GM10266 (cell line): ENCODE results near the gene RABGAP1L.
"Not testable (repeated sequence)": the region's sequence is repeated elsewhere in the genome, so short reads cannot be mapped to it uniquely, and the experiment has no call there.

Experiments used
- DNase-seq: peaks from one replicate; pipeline ENCODE4 v3.0.0; 2012; ENCODE audit errors: extremely low spot score
- TF ChIP-seq, protein P1 (sequence below): IDR thresholded peaks from 2 replicates; pipeline ENCODE4 v1.5.1; 2012; ENCODE audit warnings: mild to moderate bottlenecking, low read depth; ENCODE audit not compliant: control insufficient read depth, insufficient read depth; ENCODE audit errors: missing control alignments

Gene RABGAP1L

DNA sequence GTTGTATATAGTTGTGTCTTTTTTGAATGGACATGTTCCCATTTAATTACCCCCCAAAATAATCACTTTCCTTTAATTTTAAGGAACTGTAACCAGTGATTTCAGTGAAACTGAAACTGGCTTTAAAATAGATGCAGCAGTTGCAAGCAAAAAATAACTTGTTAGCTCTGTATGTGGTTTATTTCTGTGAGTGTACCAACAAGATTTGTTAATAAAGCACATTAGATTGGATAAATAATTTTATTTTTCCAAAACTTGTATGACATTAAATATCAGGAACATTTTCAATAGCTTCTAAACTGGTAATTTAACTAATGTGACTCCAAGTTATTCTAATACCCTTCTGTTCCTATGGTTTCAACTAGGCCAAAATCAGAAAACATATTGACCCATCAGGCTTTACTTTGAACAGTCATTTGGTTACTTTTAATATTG is 656.2 kb downstream of the RABGAP1L start:
- peak; percentile 15 for DNase-seq
- TF ChIP-seq, protein P1, sequence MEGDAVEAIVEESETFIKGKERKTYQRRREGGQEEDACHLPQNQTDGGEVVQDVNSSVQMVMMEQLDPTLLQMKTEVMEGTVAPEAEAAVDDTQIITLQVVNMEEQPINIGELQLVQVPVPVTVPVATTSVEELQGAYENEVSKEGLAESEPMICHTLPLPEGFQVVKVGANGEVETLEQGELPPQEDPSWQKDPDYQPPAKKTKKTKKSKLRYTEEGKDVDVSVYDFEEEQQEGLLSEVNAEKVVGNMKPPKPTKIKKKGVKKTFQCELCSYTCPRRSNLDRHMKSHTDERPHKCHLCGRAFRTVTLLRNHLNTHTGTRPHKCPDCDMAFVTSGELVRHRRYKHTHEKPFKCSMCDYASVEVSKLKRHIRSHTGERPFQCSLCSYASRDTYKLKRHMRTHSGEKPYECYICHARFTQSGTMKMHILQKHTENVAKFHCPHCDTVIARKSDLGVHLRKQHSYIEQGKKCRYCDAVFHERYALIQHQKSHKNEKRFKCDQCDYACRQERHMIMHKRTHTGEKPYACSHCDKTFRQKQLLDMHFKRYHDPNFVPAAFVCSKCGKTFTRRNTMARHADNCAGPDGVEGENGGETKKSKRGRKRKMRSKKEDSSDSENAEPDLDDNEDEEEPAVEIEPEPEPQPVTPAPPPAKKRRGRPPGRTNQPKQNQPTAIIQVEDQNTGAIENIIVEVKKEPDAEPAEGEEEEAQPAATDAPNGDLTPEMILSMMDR, result no peak

- DNase-seq, result not testable (repeated sequence)
These were observed 657.3 kb downstream of the RABGAP1L start for GRCh38 chr1:174816621-174817020.

- TF ChIP-seq, protein P1, result no peak
- peak; percentile 8 for DNase-seq
These were observed 658.8 kb downstream of the RABGAP1L start for GRCh38 chr1:174818014-174818616.

DNA sequence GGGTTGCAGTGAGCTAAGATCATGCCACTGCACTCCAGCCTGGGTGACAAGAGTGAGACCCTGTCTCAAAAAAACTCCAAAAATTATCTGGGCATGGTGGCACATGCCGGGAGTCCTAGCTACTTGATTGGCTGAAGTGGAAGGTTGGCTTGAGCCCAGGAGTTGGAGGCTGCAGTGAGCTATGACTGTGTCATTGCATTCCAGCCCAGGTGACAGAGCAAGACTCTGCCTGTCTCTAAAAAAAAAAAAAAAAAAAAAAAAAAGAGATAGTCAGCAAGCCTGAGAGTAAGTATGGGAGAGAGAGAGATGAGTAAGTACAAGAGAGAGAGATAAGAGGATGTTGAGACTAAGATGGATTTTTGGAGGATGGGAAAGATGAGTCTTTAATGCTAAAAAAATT is 659.6 kb downstream of the RABGAP1L start:
- TF ChIP-seq, protein P1, result no peak
- no peak for DNase-seq

GRCh38 chr1:174819596-174819995 is 660.3 kb downstream of the RABGAP1L start:
- DNase-seq, result no peak
- TF ChIP-seq, protein P1, result no peak

DNA sequence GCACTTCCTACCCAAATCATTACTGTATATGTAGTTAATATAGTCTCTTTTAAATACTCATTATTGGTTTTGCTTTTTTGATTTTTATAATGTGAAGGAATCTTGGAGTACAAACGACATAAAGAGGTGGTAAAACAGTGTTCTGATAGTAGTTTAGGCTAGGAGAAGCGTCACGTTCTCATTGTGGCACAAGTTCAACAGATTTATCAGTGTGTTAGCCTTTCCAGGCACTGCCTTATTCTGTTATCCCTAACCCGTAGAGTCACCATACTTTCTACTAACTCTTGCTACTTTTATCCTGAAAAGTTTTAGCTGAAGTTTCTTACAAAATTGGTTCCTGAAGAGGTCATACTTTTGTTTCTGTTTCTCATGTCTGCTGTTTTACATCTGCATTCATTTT is 665.8 kb downstream of the RABGAP1L start:
- DNase-seq, result no peak
- TF ChIP-seq, protein P1, result no peak

- DNase-seq, result no peak
- TF ChIP-seq, protein P1, result no peak
These were observed 666.5 kb downstream of the RABGAP1L start for GRCh38 chr1:174825806-174826205.

- TF ChIP-seq, protein P1, result no peak
- no peak for DNase-seq
These were observed 668.9 kb downstream of the RABGAP1L start for GRCh38 chr1:174828264-174828663.
